Measurements from ENCODE around the gene DET1.
A peak's percentile ranks its signal among the peaks of the same experiment; 100 is the strongest.

The DET1 gene

GRCh38 chr15:88586401-88587162, 40.1 kb upstream of the DET1 start (continued):
- TF ChIP-seq ZNF426 (tag by site-specific recombination; IDR thresholded peaks at IDR 0.05) (peak; percentile 18; the same call in 1 of the 2 replicates), YY2 (tag by site-specific recombination; IDR thresholded peaks at IDR 0.05) (no peak), KLF10 (tag by site-specific recombination; IDR thresholded peaks at IDR 0.05) (peak; percentile 51), KLF16 (tag by site-specific recombination; IDR thresholded peaks at IDR 0.05) (peak; percentile 30; the same call in 1 of the 2 replicates), OVOL3 (tag by site-specific recombination; IDR thresholded peaks at IDR 0.05) (0 out of 2 replicates have a peak, but pooled peaks have one; percentile 48), PRDM6 (tag by site-specific recombination; IDR thresholded peaks at IDR 0.05) (peak; percentile 91), ZFHX2 (tag by site-specific recombination; conservative IDR thresholded peaks at IDR 0.05) (no peak), ZNF302 (tag by site-specific recombination; IDR thresholded peaks at IDR 0.05; ENCODE audit: low read depth) (no peak), ZNF394 (tag by site-specific recombination; IDR thresholded peaks at IDR 0.05; ENCODE audit: borderline replicate concordance) (peak; percentile 78), ZNF423 (tag by site-specific recombination; IDR thresholded peaks at IDR 0.05) (peak; percentile 43), ZFP41 (tag by site-specific recombination; IDR thresholded peaks at IDR 0.05; ENCODE audit: borderline replicate concordance) (no peak)

- CTCF ChIA-PET: interaction anchor here (0.7 to 0.8 kb wide), 2 partner anchors 35 to 44 kb away, joined by 3 to 4 read pairs; no protein-coding TSS in a partner anchor
- Histone ChIP-seq H3K4me3 (ENCODE audit: low read depth, low read length) (no peak overlapping the region), H3K36me3 (ENCODE audit: control insufficient read depth in 2 of 2, insufficient read depth in 1 of 2, low read length in 2 of 2) (no peaks in the 10 kb centered on the region; a peak in 1 of 3 replicates), H3K9me3 (ENCODE audit: control insufficient read depth, insufficient read depth, low read depth, low read length) (no peaks in the 10 kb centered on the region), H3K27ac (ENCODE audit: extremely low read depth, low read depth, low read length) (no peak overlapping the region), H3K4me1 (ENCODE audit: control insufficient read depth, insufficient read depth, low read length) (peaks cover 3% of the 10 kb centered on the region; the same call in 1 of the 2 replicates)
- POLR2A ChIA-PET: no interaction called here
- TF ChIP-seq KLF7 (tag by site-specific recombination; IDR thresholded peaks at IDR 0.05; ENCODE audit: borderline replicate concordance): no peak
- TF ChIP-seq ZNF629 (tag by site-specific recombination; IDR thresholded peaks at IDR 0.05): peak; percentile 27; the same call in 1 of the 2 replicates
- 0 out of 2 replicates have a peak, but pooled peaks have one; percentile 32 for TF ChIP-seq ZBTB20 (tag by site-specific recombination; IDR thresholded peaks at IDR 0.05)
- no peak for TF ChIP-seq ZNF707 (tag by site-specific recombination; IDR thresholded peaks at IDR 0.05)
- no peak for TF ChIP-seq PRDM10 (tag by site-specific recombination; IDR thresholded peaks at IDR 0.05)
- no peak for TF ChIP-seq ZNF24 (tag by site-specific recombination; IDR thresholded peaks at IDR 0.05)
- TF ChIP-seq YY1 (tag by site-specific recombination; IDR thresholded peaks at IDR 0.05): no peak
- TF ChIP-seq ZNF169 (tag by site-specific recombination; IDR thresholded peaks at IDR 0.05): no peak
- no peak for TF ChIP-seq ZNF623 (tag by site-specific recombination; IDR thresholded peaks at IDR 0.05)
- no peak for TF ChIP-seq ZNF514 (tag by site-specific recombination; IDR thresholded peaks at IDR 0.05)
- TF ChIP-seq ZIC2 (tag by site-specific recombination; IDR thresholded peaks at IDR 0.05): no peak
- TF ChIP-seq PATZ1 (tag by site-specific recombination; IDR thresholded peaks at IDR 0.05): no peak
- TF ChIP-seq ZNF146 (tag by site-specific recombination; IDR thresholded peaks at IDR 0.05): no peak
- TF ChIP-seq ZNF19 (tag by site-specific recombination; IDR thresholded peaks at IDR 0.05; ENCODE audit: low read depth): no peak
- no peak for TF ChIP-seq EGR2 (tag by site-specific recombination; IDR thresholded peaks at IDR 0.05; ENCODE audit: low read depth)
- TF ChIP-seq ZNF391 (tag by site-specific recombination; IDR thresholded peaks at IDR 0.05; ENCODE audit: borderline replicate concordance, low read depth): no peak
- TF ChIP-seq HOXD13 (CRISPR knock-in tag; IDR thresholded peaks at IDR 0.05; ENCODE audit: borderline replicate concordance): no peak
- no peak for TF ChIP-seq ZNF362 (tag by site-specific recombination; IDR thresholded peaks at IDR 0.05)
These were observed 34.1 kb upstream of the DET1 start for GRCh38 chr15:88580532-88580931.

All from HEK293 (cell line).